NCI-H446 treated with DMSO at 0.1 percent for 48 hours (cell line): ENCODE results near the gene PPP1R37.
"Not testable (repeated sequence)": the region's sequence is repeated elsewhere in the genome, so short reads cannot be mapped to it uniquely, and the experiment has no call there.

Experiments
- DNase-seq: peaks from one replicate; lab custom pipeline; 2025; lab: John Stamatoyannopoulos, UW

Gene PPP1R37

GRCh38 chr19:45095496-45096413 lies 2.8 kb downstream of the PPP1R37 start:
- no peak for DNase-seq

GRCh38 chr19:45096700-45097099 lies 3.7 kb downstream of the PPP1R37 start:
- no peak for DNase-seq

- no peak for DNase-seq
Observed at GRCh38 chr19:45097450-45097775, 4.4 kb downstream of the PPP1R37 start.

GRCh38 chr19:45097776-45098520 lies 5.0 kb downstream of the PPP1R37 start:
- DNase-seq: peak; percentile 2

- DNase-seq: peak; percentile 22
Observed at GRCh38 chr19:45098521-45099466, 5.8 kb downstream of the PPP1R37 start.

GRCh38 chr19:45099467-45100191 lies 6.7 kb downstream of the PPP1R37 start:
- no peak for DNase-seq

- no peak for DNase-seq
Observed at GRCh38 chr19:45100201-45100600, 7.2 kb downstream of the PPP1R37 start.

GRCh38 chr19:45100846-45101252 lies 7.9 kb downstream of the PPP1R37 start:
- DNase-seq: no peak

GRCh38 chr19:45101806-45102205 lies 8.8 kb downstream of the PPP1R37 start:
- DNase-seq: no peak

- no peak for DNase-seq
Observed at GRCh38 chr19:45102481-45102880, 9.5 kb downstream of the PPP1R37 start.

- DNase-seq: no peak
Observed at GRCh38 chr19:45103156-45103507, 10.2 kb downstream of the PPP1R37 start.

GRCh38 chr19:45103508-45104319 lies 10.7 kb downstream of the PPP1R37 start:
- DNase-seq: no peak

GRCh38 chr19:45104658-45105349 lies 11.8 kb downstream of the PPP1R37 start:
- DNase-seq: no peak

GRCh38 chr19:45106363-45106762 lies 13.4 kb downstream of the PPP1R37 start:
- DNase-seq: not testable (repeated sequence)

GRCh38 chr19:45107621-45108150 lies 14.7 kb downstream of the PPP1R37 start:
- DNase-seq: no peak

GRCh38 chr19:45110851-45111266 lies 17.9 kb downstream of the PPP1R37 start:
- no peak for DNase-seq

- no peak for DNase-seq
Observed at GRCh38 chr19:45112111-45112827, 19.3 kb downstream of the PPP1R37 start.

GRCh38 chr19:45113628-45114027 lies 20.6 kb downstream of the PPP1R37 start:
- DNase-seq: no peak

GRCh38 chr19:45114116-45114515 lies 21.1 kb downstream of the PPP1R37 start:
- no peak for DNase-seq
